ENCODE results near the gene HTRA3.

GRCh38 chr4:8328456-8328855, 58.9 kb downstream of the HTRA3 start:
- no peak for TF ChIP-seq SMC3 (IDR thresholded peaks at IDR 0.05; ENCODE audit: low read depth, low read length)
- no peak for TF ChIP-seq POLR2A (IDR thresholded peaks at IDR 0.05; ENCODE audit: low read depth, low read length)
- TF ChIP-seq USF2 (IDR thresholded peaks at IDR 0.05; ENCODE audit: low read depth, low read length) = no peak
- no peak for TF ChIP-seq CTCF (conservative IDR thresholded peaks at IDR 0.05; ENCODE audit: low read depth, low read length)
- TF ChIP-seq RCOR1 (IDR thresholded peaks at IDR 0.05; ENCODE audit: insufficient replicate concordance, low read length) = no peak
- no peak for TF ChIP-seq RAD21 (IDR thresholded peaks at IDR 0.05; ENCODE audit: low read length)
- TF ChIP-seq MXI1 (IDR thresholded peaks at IDR 0.05; ENCODE audit: borderline replicate concordance, low read depth, low read length) = no peak
- no peak for TF ChIP-seq BHLHE40 (IDR thresholded peaks at IDR 0.05; ENCODE audit: low read depth, low read length)
- TF ChIP-seq RFX5 (IDR thresholded peaks at IDR 0.05; ENCODE audit: low read depth, low read length) = no peak
- TF ChIP-seq MAFK (IDR thresholded peaks at IDR 0.05; ENCODE audit: low read depth, low read length) = no peak

Data from IMR-90 (cell line).